Skeletal muscle satellite cell (primary cell): ENCODE data around the gene WLS.
"Not testable (repeated sequence)": the region's sequence is repeated elsewhere in the genome, so short reads cannot be mapped to it uniquely, and the experiment has no call there.

ENCODE experiments used
- H3K27me3 ChIP-seq: 2 replicates; pipeline ENCODE4 v1.7.0; 2013; ENCODE audit warnings: low read length; ENCODE audit not compliant: control insufficient read depth, insufficient read depth
- H3K36me3 ChIP-seq: 2 replicates; pipeline ENCODE4 v1.7.0; 2013; ENCODE audit warnings: mild to moderate bottlenecking, control low read depth, low read length; ENCODE audit not compliant: insufficient read depth
- H3K4me1 ChIP-seq: 2 replicates; pipeline ENCODE4 v1.7.0; 2013; ENCODE audit warnings: low read length; ENCODE audit not compliant: control insufficient read depth, insufficient read depth
- H3K4me2 ChIP-seq: 2 replicates; pipeline ENCODE4 v1.7.0; 2013; ENCODE audit warnings: mild to moderate bottlenecking, low read length
- H3K4me3 ChIP-seq: 2 replicates; pipeline ENCODE4 v1.7.0; 2013; ENCODE audit warnings: low read length
- H3K9ac ChIP-seq: 2 replicates; pipeline ENCODE4 v1.7.0; 2013; ENCODE audit warnings: mild to moderate bottlenecking, low read depth, low read length, moderate library complexity
- H3K9me3 ChIP-seq: replicated peaks from 2 replicates; pipeline ENCODE4 v1.7.0; 2013; ENCODE audit warnings: mild to moderate bottlenecking, control low read depth, low read length

WLS gene

GRCh38 chr1:68173936-68174737 lies 58.2 kb downstream of the WLS start:
- peaks cover 57% of the 10 kb centered on the region for H3K4me1 ChIP-seq
- peak overlapping the region; percentile 59 for H3K4me3 ChIP-seq
- peak overlapping the region; percentile 56 for H3K9ac ChIP-seq
- H3K4me2 ChIP-seq: peak overlapping the region; percentile 81
- peaks cover 3% of the 10 kb centered on the region for H3K36me3 ChIP-seq
- no peaks in the 10 kb centered on the region for H3K27me3 ChIP-seq
- H3K9me3 ChIP-seq: no peaks in the 10 kb centered on the region

GRCh38 chr1:68173283-68173935 lies 58.9 kb downstream of the WLS start:
- peak overlapping the region; percentile 56 for H3K9ac ChIP-seq
- peak overlapping the region; percentile 59 for H3K4me3 ChIP-seq
- H3K4me1 ChIP-seq: peaks cover 57% of the 10 kb centered on the region
- H3K27me3 ChIP-seq: no peaks in the 10 kb centered on the region
- peaks cover 3% of the 10 kb centered on the region for H3K36me3 ChIP-seq
- H3K4me2 ChIP-seq: peak overlapping the region; percentile 81
- H3K9me3 ChIP-seq: no peaks in the 10 kb centered on the region

- not testable (repeated sequence) for H3K27me3 ChIP-seq, H3K4me2 ChIP-seq, H3K4me3 ChIP-seq, H3K9me3 ChIP-seq, H3K9ac ChIP-seq, H3K36me3 ChIP-seq
- H3K4me1 ChIP-seq: peaks cover 49% of the 10 kb centered on the region
Measured at GRCh38 chr1:68171795-68172194, 60.5 kb downstream of the WLS start.

- H3K27me3 ChIP-seq: no peaks in the 10 kb centered on the region
- no peak overlapping the region for H3K4me2 ChIP-seq
- H3K9ac ChIP-seq: no peak overlapping the region
- no peak overlapping the region for H3K4me3 ChIP-seq
- H3K36me3 ChIP-seq: no peaks in the 10 kb centered on the region
- peaks cover 21% of the 10 kb centered on the region for H3K4me1 ChIP-seq
- H3K9me3 ChIP-seq: no peaks in the 10 kb centered on the region
Measured at GRCh38 chr1:68168545-68169171, 63.7 kb downstream of the WLS start.

- Histone ChIP-seq H3K9ac (no peak overlapping the region), H3K4me1 (peaks cover 12% of the 10 kb centered on the region), H3K4me2 (no peak overlapping the region), H3K9me3 (no peaks in the 10 kb centered on the region), H3K4me3 (no peak overlapping the region), H3K36me3 (peaks cover 9% of the 10 kb centered on the region), H3K27me3 (no peaks in the 10 kb centered on the region)
Measured at GRCh38 chr1:68167211-68167610, 65.1 kb downstream of the WLS start.

- no peak overlapping the region for H3K4me2 ChIP-seq
Measured at GRCh38 chr1:68166348-68166747, 66.0 kb downstream of the WLS start.

GRCh38 chr1:68165665-68166064 lies 66.7 kb downstream of the WLS start:
- H3K36me3 ChIP-seq: peaks cover 14% of the 10 kb centered on the region
- no peak overlapping the region for H3K9ac ChIP-seq
- no peaks in the 10 kb centered on the region for H3K27me3 ChIP-seq
- H3K4me1 ChIP-seq: peaks cover 12% of the 10 kb centered on the region
- H3K4me3 ChIP-seq: no peak overlapping the region
- H3K4me2 ChIP-seq: no peak overlapping the region
- H3K9me3 ChIP-seq: no peaks in the 10 kb centered on the region

More at GRCh38 chr1:68166348-68166747, 66.0 kb downstream of the WLS start:
- peaks cover 12% of the 10 kb centered on the region for H3K4me1 ChIP-seq
- no peak overlapping the region for H3K4me3 ChIP-seq
- H3K9me3 ChIP-seq: no peaks in the 10 kb centered on the region
- H3K9ac ChIP-seq: no peak overlapping the region
- peaks cover 14% of the 10 kb centered on the region for H3K36me3 ChIP-seq
- H3K27me3 ChIP-seq: no peaks in the 10 kb centered on the region

- Histone ChIP-seq H3K36me3 (peaks cover 14% of the 10 kb centered on the region), H3K4me2 (no peak overlapping the region), H3K4me1 (peaks cover 12% of the 10 kb centered on the region), H3K27me3 (no peaks in the 10 kb centered on the region), H3K9me3 (no peaks in the 10 kb centered on the region), H3K4me3 (no peak overlapping the region), H3K9ac (no peak overlapping the region)
Measured at GRCh38 chr1:68164918-68165317, 67.4 kb downstream of the WLS start.

- H3K36me3 ChIP-seq: peaks cover 22% of the 10 kb centered on the region
- no peak overlapping the region for H3K9ac ChIP-seq
- H3K4me1 ChIP-seq: peaks cover 2% of the 10 kb centered on the region
- H3K4me3 ChIP-seq: no peak overlapping the region
- H3K9me3 ChIP-seq: no peaks in the 10 kb centered on the region
- no peak overlapping the region for H3K4me2 ChIP-seq
- no peaks in the 10 kb centered on the region for H3K27me3 ChIP-seq
Measured at GRCh38 chr1:68163220-68163619, 69.1 kb downstream of the WLS start.

GRCh38 chr1:68162761-68163160 lies 69.6 kb downstream of the WLS start:
- no peak overlapping the region for H3K9ac ChIP-seq
- H3K27me3 ChIP-seq: no peaks in the 10 kb centered on the region
- no peaks in the 10 kb centered on the region for H3K9me3 ChIP-seq
- H3K4me1 ChIP-seq: no peaks in the 10 kb centered on the region
- H3K4me2 ChIP-seq: no peak overlapping the region
- H3K4me3 ChIP-seq: no peak overlapping the region
- H3K36me3 ChIP-seq: peaks cover 25% of the 10 kb centered on the region

GRCh38 chr1:68161672-68162071 lies 70.7 kb downstream of the WLS start:
- H3K9me3 ChIP-seq, H3K27me3 ChIP-seq, H3K4me2 ChIP-seq, H3K4me1 ChIP-seq, H3K4me3 ChIP-seq, H3K9ac ChIP-seq: not testable (repeated sequence)
- H3K36me3 ChIP-seq: peaks cover 33% of the 10 kb centered on the region
